SK-N-SH (cell line): ENCODE measurements around the gene ACTR2.

Experiments used
- CTCF ChIP-seq: fragments of 200-600 bp; sonication (generic); IDR thresholded peaks from 2 replicates; pipeline ENCODE4 v1.6.1; 2017; ENCODE audit warnings: antibody characterized with exemption, mild to moderate bottlenecking, moderate library complexity
- EP300 ChIP-seq, 2 experiments: IDR thresholded peaks; 2 replicates each; pipeline versions ENCODE4 v1.4.0 to v1.6.1; 2012; ENCODE audit warnings: borderline replicate concordance in 1 of 2, low read depth in 1 of 2, low read length in 1 of 2
- FOXJ3 ChIP-seq: sonication (generic); formaldehyde crosslinking; IDR thresholded peaks from 2 replicates; pipeline ENCODE4 v1.5.1; 2020; ENCODE audit warnings: mild to moderate bottlenecking, missing genetic modification reagents
- MAX ChIP-seq: IDR thresholded peaks from 2 replicates; pipeline ENCODE4 v1.4.0; 2012; ENCODE audit warnings: low read depth
- POLR2AphosphoS5 ChIP-seq: IDR thresholded peaks from 2 replicates; pipeline ENCODE4 v1.6.1; 2012; ENCODE audit warnings: low read depth, low read length
- RAD21 ChIP-seq: IDR thresholded peaks from 2 replicates; pipeline ENCODE4 v1.6.1; 2012; ENCODE audit warnings: mild to moderate bottlenecking, low read length
- REST ChIP-seq: IDR thresholded peaks from 2 replicates; pipeline ENCODE4 v1.6.1; 2012; ENCODE audit warnings: mild to moderate bottlenecking, low read depth, low read length, moderate library complexity
- SIN3A ChIP-seq: IDR thresholded peaks from 2 replicates; pipeline ENCODE4 v1.6.1; 2012; ENCODE audit warnings: low read depth, mild to moderate bottlenecking, low read length, moderate library complexity, borderline replicate concordance
- SMC3 ChIP-seq: IDR thresholded peaks from 2 replicates; pipeline ENCODE4 v1.6.1; 2012; ENCODE audit warnings: low read depth, low read length, improper control_type of control experiment
- TCF12 ChIP-seq: IDR thresholded peaks from 2 replicates; pipeline ENCODE4 v1.4.0; 2012
- USF2 ChIP-seq: fragments of 150-350 bp; IDR thresholded peaks from 2 replicates; pipeline ENCODE4 v1.6.1; 2017; ENCODE audit warnings: antibody characterized with exemption, low read length, low read depth, borderline replicate concordance

- TF ChIP-seq CTCF (no peak), POLR2AphosphoS5 (no peak), SMC3 (no peak), MAX (no peak), EP300 (IDR thresholded peaks at IDR 0.05; ENCODE audit: borderline replicate concordance in 1 of 2, low read depth in 1 of 2, low read length in 1 of 2) (no peak), REST (no peak), SIN3A (no peak), RAD21 (no peak), FOXJ3 (CRISPR knock-in tag) (no peak), USF2 (no peak), TCF12 (no peak)
These were observed 676 bp downstream of the ACTR2 start for GRCh38 chr2:65228263-65228750.
